Activated effector memory CD4-positive, alpha-beta T cell treated with Interleukin-2 at 50 U/mL for 16 hours (primary cell): ENCODE data around the gene XRCC6.

Source experiments
- DNase-seq: peaks from one replicate; pipeline ENCODE4 v3.0.0-alpha.2; 2020

The XRCC6 gene

GRCh38 chr22:41688365-41689211, 67.5 kb downstream of the XRCC6 start, which contains the start of gene SNU13:
TSS of gene SNU13 (minus strand) at chr22:41688867. CDS start at chr22:41688796, 71 bp downstream.
- peak; percentile 90 for DNase-seq

DNA sequence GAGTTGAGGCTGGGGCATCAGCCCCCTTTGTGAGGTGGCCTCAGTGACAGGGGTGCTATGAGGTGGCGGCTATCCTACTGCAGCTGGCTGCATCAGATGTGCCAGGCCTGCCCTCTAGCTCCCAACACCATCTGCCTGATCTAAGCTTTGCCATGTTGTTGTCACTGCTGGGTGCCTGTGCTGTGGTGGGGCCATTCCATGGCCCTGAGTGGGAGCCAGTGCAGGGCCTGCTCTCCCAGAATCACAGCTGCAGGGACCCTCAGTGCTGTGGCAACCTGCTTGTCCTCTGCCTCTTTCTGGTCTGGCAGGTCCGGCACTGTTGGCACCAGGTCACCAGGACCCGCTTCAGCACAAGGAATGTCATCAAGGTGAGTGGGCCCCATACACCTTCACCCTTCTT, 69.4 kb downstream of the XRCC6 start:
- no peak for DNase-seq

GRCh38 chr22:41695211-41695610, 74.1 kb downstream of the XRCC6 start:
- DNase-seq: no peak

GRCh38 chr22:41696703-41697102, 75.6 kb downstream of the XRCC6 start:
- DNase-seq: no peak

- peak; percentile 79 for DNase-seq
Measured at GRCh38 chr22:41697126-41697775, 76.2 kb downstream of the XRCC6 start.

- DNase-seq: peak; percentile 84
Measured at GRCh38 chr22:41699264-41700107, 78.4 kb downstream of the XRCC6 start, which contains the start of gene MEI1. TSS of gene MEI1 (plus strand) at chr22:41699503. CDS start at chr22:41699539, 36 bp downstream.

DNA sequence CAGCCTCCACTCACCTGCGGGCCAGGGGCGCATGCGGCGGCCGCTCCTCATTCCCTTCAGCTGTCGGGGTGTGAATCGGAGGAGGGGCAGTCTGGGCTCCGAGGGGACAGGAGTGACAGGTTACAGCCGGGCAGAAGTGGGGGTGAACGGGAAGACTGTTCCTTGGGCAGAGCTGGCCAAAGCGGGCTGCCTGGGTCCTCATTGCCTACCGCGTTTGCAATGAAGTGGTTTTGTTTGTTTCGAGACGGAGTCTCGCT, 78.9 kb downstream of the XRCC6 start:
- no peak for DNase-seq

GRCh38 chr22:41702763-41703162, 81.7 kb downstream of the XRCC6 start:
- DNase-seq: no peak

- DNase-seq: no peak
Measured at GRCh38 chr22:41709341-41709740, 88.2 kb downstream of the XRCC6 start.

DNA sequence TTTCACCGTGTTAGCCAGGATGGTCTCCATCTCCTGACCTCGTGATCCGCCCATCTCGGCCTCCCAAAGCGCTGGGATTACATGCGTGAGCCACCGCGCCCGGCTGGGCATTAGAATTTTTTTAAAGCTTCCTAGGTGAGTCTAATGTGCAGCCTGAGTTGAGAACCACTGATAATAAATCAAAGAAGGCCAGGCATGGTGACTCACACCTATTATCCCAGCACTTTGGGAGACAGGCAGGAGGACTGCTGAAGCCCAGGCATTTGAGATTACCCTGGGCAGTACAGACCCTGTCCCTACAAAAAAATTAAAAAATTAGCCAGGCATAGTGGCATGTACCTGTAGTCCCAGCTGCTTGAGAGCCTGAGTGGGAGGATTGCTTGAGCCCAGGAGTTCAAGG, 91.9 kb downstream of the XRCC6 start:
- no peak for DNase-seq
